ENCODE measurements around the gene TMEM17. TPM values are rescaled to one million over a fixed set of nuclear protein-coding genes. Genes with fewer than 3 reads are reported as not detected.

TMEM17 gene
- total and polyA plus RNA-seq, 2 of the 13 experiments (the other 11 are each of a cell fraction or from before 2014, with no cell fraction given) = 0.22 to 0.50 TPM

DNA sequence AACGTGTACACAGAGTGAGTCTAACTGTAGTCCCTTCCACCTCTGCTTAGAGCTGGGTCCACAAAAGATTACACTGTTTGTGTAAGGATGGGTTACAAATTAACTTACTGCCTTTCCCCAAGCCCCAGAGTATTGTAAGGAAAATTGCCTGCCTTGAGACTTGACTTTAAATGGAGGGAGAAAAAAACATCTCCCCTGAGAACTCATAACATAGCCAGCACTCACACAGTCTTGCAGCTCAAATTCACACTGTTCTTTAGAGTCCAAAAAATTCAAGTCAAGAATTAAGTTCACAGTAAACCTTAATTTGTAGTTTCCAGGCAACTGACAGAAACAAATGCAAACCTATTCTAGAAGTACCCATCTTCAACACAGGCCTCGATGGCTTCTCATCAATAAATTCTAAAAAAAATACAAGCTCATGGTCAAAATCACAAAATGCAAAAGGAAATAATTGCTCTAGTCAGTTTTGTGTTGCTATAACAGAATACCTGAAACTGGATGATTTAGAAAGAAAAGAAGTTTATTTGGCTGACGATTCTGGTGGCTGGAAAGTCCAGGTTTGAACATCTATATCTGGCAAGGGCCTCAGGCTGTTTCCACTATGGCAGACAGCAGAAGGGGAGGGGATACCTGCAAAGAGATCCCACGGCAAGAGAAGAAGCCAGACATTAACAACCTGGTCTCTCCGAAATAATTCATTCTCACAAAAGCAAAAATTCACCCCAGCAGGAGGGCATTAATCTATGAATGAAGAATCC lies 34.6 kb upstream of the TMEM17 start (continued):
- 0 out of 2 replicates have a peak, but pooled peaks have one; percentile 17 for TF ChIP-seq CBFB (CRISPR knock-in tag; IDR thresholded peaks at IDR 0.05)
- no peak for TF ChIP-seq ETS1 (CRISPR knock-in tag; IDR thresholded peaks at IDR 0.05)
- TF ChIP-seq, protein P1, sequence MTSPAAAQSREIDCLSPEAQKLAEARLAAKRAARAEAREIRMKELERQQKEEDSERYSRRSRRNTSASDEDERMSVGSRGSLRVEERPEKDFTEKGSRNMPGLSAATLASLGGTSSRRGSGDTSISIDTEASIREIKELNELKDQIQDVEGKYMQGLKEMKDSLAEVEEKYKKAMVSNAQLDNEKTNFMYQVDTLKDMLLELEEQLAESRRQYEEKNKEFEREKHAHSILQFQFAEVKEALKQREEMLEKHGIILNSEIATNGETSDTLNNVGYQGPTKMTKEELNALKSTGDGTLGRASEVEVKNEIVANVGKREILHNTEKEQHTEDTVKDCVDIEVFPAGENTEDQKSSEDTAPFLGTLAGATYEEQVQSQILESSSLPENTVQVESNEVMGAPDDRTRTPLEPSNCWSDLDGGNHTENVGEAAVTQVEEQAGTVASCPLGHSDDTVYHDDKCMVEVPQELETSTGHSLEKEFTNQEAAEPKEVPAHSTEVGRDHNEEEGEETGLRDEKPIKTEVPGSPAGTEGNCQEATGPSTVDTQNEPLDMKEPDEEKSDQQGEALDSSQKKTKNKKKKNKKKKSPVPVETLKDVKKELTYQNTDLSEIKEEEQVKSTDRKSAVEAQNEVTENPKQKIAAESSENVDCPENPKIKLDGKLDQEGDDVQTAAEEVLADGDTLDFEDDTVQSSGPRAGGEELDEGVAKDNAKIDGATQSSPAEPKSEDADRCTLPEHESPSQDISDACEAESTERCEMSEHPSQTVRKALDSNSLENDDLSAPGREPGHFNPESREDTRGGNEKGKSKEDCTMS (CRISPR knock-in tag; conservative IDR thresholded peaks at IDR 0.05) = no peak
- peak; percentile 51; the same call in 1 of the 2 replicates for TF ChIP-seq ZNF614 (CRISPR knock-in tag; IDR thresholded peaks at IDR 0.05; ENCODE audit: borderline replicate concordance)
- TF ChIP-seq ZNF30 (CRISPR knock-in tag; IDR thresholded peaks at IDR 0.05) = no peak
- no peak for TF ChIP-seq TBX3 (IDR thresholded peaks at IDR 0.05; ENCODE audit: borderline replicate concordance)
- no peak for TF ChIP-seq AKAP8 (CRISPR knock-in tag; IDR thresholded peaks at IDR 0.05)
- TF ChIP-seq NFE2L2 (IDR thresholded peaks at IDR 0.05; ENCODE audit: low read length) = no peak
- peak; percentile 95 for TF ChIP-seq ASH2L (IDR thresholded peaks at IDR 0.05; ENCODE audit: insufficient read length, low read depth, low read length)
- no peak for TF ChIP-seq ZNF333 (CRISPR knock-in tag; IDR thresholded peaks at IDR 0.05; ENCODE audit: borderline replicate concordance)
- TF ChIP-seq, protein P2, sequence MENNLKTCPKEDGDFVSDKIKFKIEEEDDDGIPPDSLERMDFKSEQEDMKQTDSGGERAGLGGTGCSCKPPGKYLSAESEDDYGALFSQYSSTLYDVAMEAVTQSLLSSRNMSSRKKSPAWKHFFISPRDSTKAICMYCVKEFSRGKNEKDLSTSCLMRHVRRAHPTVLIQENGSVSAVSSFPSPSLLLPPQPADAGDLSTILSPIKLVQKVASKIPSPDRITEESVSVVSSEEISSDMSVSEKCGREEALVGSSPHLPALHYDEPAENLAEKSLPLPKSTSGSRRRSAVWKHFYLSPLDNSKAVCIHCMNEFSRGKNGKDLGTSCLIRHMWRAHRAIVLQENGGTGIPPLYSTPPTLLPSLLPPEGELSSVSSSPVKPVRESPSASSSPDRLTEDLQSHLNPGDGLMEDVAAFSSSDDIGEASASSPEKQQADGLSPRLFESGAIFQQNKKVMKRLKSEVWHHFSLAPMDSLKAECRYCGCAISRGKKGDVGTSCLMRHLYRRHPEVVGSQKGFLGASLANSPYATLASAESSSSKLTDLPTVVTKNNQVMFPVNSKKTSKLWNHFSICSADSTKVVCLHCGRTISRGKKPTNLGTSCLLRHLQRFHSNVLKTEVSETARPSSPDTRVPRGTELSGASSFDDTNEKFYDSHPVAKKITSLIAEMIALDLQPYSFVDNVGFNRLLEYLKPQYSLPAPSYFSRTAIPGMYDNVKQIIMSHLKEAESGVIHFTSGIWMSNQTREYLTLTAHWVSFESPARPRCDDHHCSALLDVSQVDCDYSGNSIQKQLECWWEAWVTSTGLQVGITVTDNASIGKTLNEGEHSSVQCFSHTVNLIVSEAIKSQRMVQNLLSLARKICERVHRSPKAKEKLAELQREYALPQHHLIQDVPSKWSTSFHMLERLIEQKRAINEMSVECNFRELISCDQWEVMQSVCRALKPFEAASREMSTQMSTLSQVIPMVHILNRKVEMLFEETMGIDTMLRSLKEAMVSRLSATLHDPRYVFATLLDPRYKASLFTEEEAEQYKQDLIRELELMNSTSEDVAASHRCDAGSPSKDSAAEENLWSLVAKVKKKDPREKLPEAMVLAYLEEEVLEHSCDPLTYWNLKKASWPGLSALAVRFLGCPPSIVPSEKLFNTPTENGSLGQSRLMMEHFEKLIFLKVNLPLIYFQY (CRISPR knock-in tag; IDR thresholded peaks at IDR 0.05; ENCODE audit: borderline replicate concordance) = peak; percentile 85; the same call in 1 of the 2 replicates
- no peak for TF ChIP-seq ETV6 (CRISPR knock-in tag; conservative IDR thresholded peaks at IDR 0.05)
- no peak for TF ChIP-seq RELA (CRISPR knock-in tag; IDR thresholded peaks at IDR 0.05)
- peak; percentile 92 for TF ChIP-seq ARID5B (CRISPR knock-in tag; IDR thresholded peaks at IDR 0.05)
- TF ChIP-seq ZNF282 (IDR thresholded peaks at IDR 0.05; ENCODE audit: partially characterized antibody) = no peak
- TF ChIP-seq ZBTB21 (CRISPR knock-in tag; IDR thresholded peaks at IDR 0.05) = no peak
- TF ChIP-seq ZNF879 (CRISPR knock-in tag; IDR thresholded peaks at IDR 0.05) = no peak
- TF ChIP-seq ZFY (CRISPR knock-in tag; IDR thresholded peaks at IDR 0.05) = peak; percentile 40; the same call in 1 of the 2 replicates
- TF ChIP-seq HES4 (CRISPR knock-in tag; IDR thresholded peaks at IDR 0.05; ENCODE audit: borderline replicate concordance) = no peak
